Head of caudate nucleus (tissue), 42 donors: ENCODE results near the gene ASAP3.
A peak's percentile ranks its signal among the peaks of the same experiment; 100 is the strongest.
"Not testable (repeated sequence)": the region's sequence is repeated elsewhere in the genome, so short reads cannot be mapped to it uniquely, and the experiment has no call there.

Experiments used
- DNase-seq, 42 donors: peaks; one replicate each; pipeline versions ENCODE4 v3.0.0 to v3.0.0-alpha.2; 2020 to 2021; ENCODE audit warnings: mixed read lengths in 7 of 42
- intact Hi-C: fragments of 100-400 bp; cut with DNase I; formaldehyde crosslinking; loops from one replicate; pipeline ENCODE4 v1.15.0; 2022

Gene ASAP3

GRCh38 chr1:23521588-23521987 is 37.6 kb upstream of the ASAP3 start:
- intact Hi-C loops = no loop called here
- no peak for DNase-seq

GRCh38 chr1:23517581-23517980 is 33.6 kb upstream of the ASAP3 start:
- DNase-seq = no peak
- intact Hi-C loops = no loop called here

DNA sequence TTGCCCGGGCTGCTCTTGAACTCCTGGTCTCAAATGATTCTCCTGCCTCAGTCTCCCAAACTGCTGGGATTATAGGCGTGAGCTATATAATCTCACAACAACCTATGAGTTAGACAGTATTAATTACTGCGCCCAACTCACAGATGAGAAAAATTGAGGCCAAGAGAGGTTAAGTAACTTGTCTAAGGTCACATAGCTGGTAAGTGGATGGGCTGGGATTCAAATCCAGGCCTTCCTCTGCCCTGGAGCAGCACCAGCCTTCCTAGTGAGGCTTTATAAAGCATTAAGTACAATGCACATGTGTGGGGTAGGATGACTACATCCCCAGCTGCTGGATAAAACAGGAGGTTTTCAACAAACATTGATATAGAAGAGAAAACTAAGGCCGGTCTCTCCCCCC is 31.9 kb upstream of the ASAP3 start:
- no peak for DNase-seq
- intact Hi-C loops = no loop called here

- intact Hi-C loops = no loop called here
- no peak for DNase-seq
Observed at GRCh38 chr1:23514111-23514679, 30.2 kb upstream of the ASAP3 start.

- intact Hi-C loops = no loop called here
- no peak for DNase-seq
Observed at GRCh38 chr1:23509896-23510295, 25.9 kb upstream of the ASAP3 start.

DNA sequence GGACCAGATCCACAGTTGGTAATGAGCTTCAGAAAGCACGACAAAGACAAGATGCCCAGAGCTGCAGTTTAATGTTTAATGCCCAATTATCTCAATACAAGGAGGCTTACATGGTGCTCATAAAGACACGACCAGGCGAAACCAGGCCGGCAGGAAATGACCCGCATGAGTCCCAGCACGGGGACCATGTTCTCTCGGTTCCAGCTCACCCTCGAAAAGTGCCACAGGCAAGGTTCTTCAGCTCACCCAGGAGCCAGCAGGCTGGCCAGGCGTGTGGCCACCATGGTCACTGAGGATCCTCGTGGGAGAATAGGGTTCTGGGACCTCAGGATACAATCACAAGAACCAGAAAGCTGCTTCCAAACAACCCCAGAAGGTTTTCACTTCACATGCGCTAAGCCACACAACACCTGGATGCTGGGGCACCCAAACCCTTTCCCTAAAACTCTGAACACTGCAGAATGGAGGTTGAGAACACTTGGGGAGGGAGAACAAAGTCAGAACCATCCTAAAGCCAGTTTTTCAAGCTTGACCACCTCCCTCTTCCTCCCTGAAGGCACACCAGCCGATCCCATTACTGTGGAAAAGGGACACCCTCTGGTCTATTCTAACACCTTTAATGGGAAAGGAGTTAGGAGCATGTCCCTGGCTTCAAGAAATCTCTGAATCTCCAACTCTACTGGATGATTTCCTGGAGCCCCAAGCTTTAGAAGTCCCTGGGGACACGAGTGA is 22.6 kb upstream of the ASAP3 start:
- intact Hi-C loops = no loop called here
- DNase-seq = no peak

- no peak for DNase-seq
- intact Hi-C loops = no loop called here
Observed at GRCh38 chr1:23505851-23506250, 21.9 kb upstream of the ASAP3 start.

DNA sequence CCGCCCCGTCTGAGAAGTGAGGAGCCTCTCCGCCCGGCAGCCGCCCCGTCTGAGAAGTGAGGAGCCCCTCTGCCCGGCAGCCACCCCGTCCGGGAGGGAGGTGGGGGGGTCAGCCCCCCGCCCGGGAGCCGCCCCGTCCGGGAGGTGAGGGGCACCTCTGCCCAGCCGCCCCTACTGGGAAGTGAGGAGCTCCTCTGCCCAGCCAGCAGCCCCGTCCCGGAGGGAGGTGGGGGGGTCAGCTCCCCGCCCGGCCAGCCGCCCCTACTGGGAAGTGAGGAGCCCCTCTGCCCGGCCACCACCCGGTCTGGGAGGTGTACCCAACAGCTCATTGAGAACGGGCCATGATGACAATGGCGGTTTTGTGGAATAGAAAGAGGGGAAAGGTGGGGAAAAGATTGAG is 20.2 kb upstream of the ASAP3 start:
- intact Hi-C loops, DNase-seq: not testable (repeated sequence)

DNA sequence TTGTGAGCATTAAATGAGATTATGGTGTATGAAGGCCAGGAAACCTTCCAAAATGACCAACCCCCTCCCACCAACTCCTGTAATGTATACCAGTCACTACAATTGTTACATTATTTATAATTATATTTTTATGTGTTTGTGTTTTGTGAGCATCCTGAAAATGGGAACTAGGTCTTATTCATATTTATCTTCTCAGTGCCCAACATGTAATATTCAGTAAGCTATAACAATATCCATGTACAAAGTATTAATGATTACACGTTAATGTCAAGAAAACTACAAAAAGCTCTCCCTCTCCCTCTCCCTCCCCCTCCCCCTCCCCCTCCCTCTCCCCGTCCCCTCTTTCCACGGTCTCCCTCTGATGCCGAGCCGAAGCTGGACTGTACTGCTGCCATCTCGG is 19.0 kb upstream of the ASAP3 start:
- DNase-seq = no peak
- intact Hi-C loops = no loop called here

- intact Hi-C loops = no loop called here
Observed at GRCh38 chr1:23500466-23500865, 16.5 kb upstream of the ASAP3 start.

GRCh38 chr1:23497777-23498439 is 13.9 kb upstream of the ASAP3 start:
- intact Hi-C loops = loop anchor here (5.0 kb wide), 2 partner anchors 39 to 139 kb away; no protein-coding TSS in a partner anchor

More at GRCh38 chr1:23500466-23500865, 16.5 kb upstream of the ASAP3 start:
- DNase-seq = no peak

GRCh38 chr1:23496490-23497181 is 12.7 kb upstream of the ASAP3 start:
- intact Hi-C loops = loop anchor here (5.0 kb wide), 2 partner anchors 41 to 141 kb away; no protein-coding TSS in a partner anchor
- DNase-seq = no peak

More at GRCh38 chr1:23497777-23498439, 13.9 kb upstream of the ASAP3 start:
- DNase-seq = no peak

DNA sequence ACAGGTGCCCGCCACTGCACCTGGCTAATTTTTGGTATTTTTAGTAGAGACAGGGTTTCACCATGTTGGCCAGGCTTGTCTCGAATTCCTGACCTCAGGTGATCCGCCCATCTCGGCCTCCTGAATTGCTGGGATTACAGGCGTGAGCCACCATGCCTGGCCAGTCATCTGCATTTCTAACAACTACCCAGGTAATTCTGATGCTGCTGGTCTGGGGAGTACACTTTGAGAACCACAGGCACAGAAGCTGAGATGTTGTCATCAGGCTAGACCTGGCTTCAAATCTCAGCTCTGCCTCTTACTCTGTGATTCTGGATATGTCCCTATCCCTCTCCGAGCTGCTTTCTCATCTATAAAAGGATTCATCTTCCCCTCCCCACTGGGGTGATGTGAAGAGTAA is 10.9 kb upstream of the ASAP3 start:
- intact Hi-C loops = loop anchor here (5.0 kb wide), 2 partner anchors 42 to 142 kb away; no protein-coding TSS in a partner anchor
- DNase-seq = not testable (repeated sequence)

- DNase-seq, intact Hi-C loops: not testable (repeated sequence)
Observed at GRCh38 chr1:23492776-23493175, 8.8 kb upstream of the ASAP3 start.

DNA sequence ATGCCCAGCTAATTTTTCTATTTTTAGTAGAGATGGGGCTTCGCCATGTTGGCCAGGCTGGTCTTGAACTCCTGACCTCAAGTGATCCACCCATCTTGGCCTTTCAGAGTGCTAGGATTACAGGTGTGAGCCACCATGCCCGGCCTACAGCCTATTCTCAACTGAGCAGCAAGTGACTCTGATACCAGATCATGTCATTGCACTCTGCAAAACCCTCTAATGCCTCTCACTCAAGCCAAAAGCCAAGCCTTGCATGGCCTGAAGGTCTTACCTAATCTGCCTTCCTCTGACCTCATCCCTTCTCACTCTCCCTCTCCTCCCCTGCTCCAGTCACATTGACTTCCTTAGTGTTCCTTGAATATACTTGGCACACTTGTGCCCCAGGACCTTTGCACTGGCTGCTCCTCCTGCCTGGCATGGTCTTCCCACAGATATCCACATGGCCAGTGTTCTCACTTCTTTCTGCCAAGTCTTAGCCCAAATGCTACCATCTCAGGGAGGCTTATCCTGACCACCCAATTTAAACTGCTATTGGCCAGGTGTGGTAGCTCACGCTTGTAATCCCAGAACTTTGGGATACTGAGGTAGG is 8.2 kb upstream of the ASAP3 start:
- intact Hi-C loops = no loop called here
- DNase-seq = no peak

- DNase-seq = no peak
- intact Hi-C loops = no loop called here
Observed at GRCh38 chr1:23489842-23490241, 5.9 kb upstream of the ASAP3 start.

DNA sequence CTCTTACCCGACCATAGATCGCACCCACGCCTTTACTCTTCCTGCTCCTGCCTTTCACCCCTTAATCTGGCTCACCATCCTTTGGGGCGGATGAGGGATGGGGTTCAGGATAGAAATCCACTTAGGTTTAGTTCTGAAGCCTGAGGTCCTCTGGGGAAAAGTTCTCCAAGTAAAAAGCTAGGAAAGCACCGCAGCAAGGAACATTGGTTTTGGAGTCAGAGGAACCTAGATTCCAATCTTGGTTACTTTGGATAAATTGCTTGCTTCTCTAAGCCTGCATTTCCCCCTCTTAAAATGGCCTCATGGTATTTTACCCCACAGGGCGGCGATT is 988 bp upstream of the ASAP3 start:
- DNase-seq = no peak
- intact Hi-C loops = no loop called here

GRCh38 chr1:23484253-23485001 is 448 bp upstream of the ASAP3 start:
- DNase-seq = peak; percentile 56 to 92 (median 84)
- intact Hi-C loops = no loop called here

GRCh38 chr1:23481904-23482303 is 2.1 kb downstream of the ASAP3 start:
- no peak for DNase-seq
- intact Hi-C loops = no loop called here
